ENCODE data around the gene TCP11L2. TPM values are rescaled to one million over a fixed set of nuclear protein-coding genes. Genes with fewer than 3 reads are reported as not detected.

TCP11L2 gene
- total and polyA plus RNA-seq, 12 donors = 4.9 to 168 (median 119) TPM

DNA sequence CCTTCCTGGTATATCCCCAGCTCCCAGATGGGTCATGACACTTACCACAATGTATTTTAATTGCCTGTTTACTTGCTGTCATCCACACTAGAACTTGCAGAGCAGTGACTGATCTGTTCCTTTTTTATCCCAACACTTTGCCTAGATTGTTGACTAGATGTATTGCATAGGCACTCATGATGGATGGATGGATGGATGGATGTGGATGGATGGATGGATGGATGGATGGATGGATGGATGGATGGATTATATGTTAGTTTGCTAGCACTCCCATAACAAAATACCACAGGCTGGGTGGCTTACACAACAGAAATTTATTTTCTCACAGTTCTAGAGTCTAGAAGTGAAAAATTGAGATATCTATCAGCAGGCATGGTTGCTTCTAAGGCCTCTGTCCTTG lies 46.0 kb upstream of the TCP11L2 start:
- DNase-seq (no peak), ATAC-seq (no peak)
- Histone ChIP-seq H3K4me1 (peaks cover 0 to 6% (median 0%) of the 10 kb centered on the region in 9 donors), H3K4me3 (no peak overlapping the region), H3K36me3 (no peaks in the 10 kb centered on the region), H3K9me3 (no peaks in the 10 kb centered on the region), H3K27ac (no peak overlapping the region), H3K27me3 (no peaks in the 10 kb centered on the region)
- TF ChIP-seq, protein P1, sequence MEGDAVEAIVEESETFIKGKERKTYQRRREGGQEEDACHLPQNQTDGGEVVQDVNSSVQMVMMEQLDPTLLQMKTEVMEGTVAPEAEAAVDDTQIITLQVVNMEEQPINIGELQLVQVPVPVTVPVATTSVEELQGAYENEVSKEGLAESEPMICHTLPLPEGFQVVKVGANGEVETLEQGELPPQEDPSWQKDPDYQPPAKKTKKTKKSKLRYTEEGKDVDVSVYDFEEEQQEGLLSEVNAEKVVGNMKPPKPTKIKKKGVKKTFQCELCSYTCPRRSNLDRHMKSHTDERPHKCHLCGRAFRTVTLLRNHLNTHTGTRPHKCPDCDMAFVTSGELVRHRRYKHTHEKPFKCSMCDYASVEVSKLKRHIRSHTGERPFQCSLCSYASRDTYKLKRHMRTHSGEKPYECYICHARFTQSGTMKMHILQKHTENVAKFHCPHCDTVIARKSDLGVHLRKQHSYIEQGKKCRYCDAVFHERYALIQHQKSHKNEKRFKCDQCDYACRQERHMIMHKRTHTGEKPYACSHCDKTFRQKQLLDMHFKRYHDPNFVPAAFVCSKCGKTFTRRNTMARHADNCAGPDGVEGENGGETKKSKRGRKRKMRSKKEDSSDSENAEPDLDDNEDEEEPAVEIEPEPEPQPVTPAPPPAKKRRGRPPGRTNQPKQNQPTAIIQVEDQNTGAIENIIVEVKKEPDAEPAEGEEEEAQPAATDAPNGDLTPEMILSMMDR (IDR thresholded peaks at IDR 0.05) = no peak
- intact Hi-C loops (cut with DNase I) = loop anchor here in 1 of 10 donors (1.0 kb wide), 1 partner anchor 42 kb away; no protein-coding TSS in a partner anchor

DNA sequence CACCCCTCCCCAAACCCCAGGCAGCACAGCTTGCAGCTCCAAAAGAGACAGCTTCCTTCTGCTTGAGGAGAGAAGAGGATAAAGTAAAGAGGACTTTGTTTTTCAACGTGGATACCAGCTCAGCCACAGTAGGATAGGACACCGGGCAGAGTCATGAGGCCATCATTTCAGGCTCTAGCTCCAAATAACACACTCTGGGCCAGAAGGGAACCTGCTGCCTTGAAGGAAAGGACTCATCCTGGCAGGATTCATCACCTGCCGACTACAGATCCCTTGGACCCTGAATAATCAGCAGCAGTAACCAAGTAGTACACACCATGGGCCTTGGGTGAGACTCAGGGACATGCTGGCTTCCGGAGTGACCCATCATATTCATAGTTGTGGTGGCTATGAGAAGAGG lies 44.3 kb upstream of the TCP11L2 start:
- Histone ChIP-seq H3K4me3 (no peak overlapping the region), H3K36me3 (no peaks in the 10 kb centered on the region), H3K4me1 (no peaks in the 10 kb centered on the region), H3K9me3 (no peaks in the 10 kb centered on the region), H3K27me3 (no peaks in the 10 kb centered on the region), H3K27ac (no peak overlapping the region)
- intact Hi-C loops (cut with DNase I) = no loop called here
- no peak for DNase-seq
- no peak for ATAC-seq
- TF ChIP-seq, protein P1 (IDR thresholded peaks at IDR 0.05) = no peak
- 76 to 81% methylated on average over 4 of the region's 4 CpGs for WGBS, 2 donors

DNA sequence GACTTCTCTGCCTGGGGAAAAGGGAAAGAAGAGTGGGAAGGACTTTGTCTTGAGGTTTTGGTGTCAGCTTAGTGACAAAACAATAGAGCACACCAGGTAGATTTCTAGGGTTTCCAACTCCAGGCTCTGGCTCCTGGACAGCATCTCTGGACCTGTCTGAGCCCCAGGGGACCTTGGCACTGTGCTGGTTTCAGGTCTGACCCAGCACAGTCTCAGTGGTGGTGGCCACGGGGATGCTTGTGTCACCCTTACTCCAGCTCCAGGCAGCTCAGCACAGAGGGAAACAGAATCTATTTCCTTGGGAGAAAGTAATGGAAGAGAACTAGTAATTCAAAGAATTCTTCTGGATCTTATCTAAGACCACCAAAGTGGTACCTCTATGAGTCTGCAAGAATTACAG lies 43.6 kb upstream of the TCP11L2 start:
- H3K27me3 ChIP-seq = no peaks in the 10 kb centered on the region
- intact Hi-C loops (cut with DNase I) = no loop called here
- H3K9me3 ChIP-seq = no peaks in the 10 kb centered on the region
- no peaks in the 10 kb centered on the region for H3K4me1 ChIP-seq
- no peak overlapping the region for H3K27ac ChIP-seq
- TF ChIP-seq, protein P1 (IDR thresholded peaks at IDR 0.05) = no peak
- DNase-seq = no peak
- no peak overlapping the region for H3K4me3 ChIP-seq
- ATAC-seq = no peak
- no peaks in the 10 kb centered on the region for H3K36me3 ChIP-seq
- 81 to 97% methylated on average over 1 of the region's 1 CpG for WGBS, 2 donors

DNA sequence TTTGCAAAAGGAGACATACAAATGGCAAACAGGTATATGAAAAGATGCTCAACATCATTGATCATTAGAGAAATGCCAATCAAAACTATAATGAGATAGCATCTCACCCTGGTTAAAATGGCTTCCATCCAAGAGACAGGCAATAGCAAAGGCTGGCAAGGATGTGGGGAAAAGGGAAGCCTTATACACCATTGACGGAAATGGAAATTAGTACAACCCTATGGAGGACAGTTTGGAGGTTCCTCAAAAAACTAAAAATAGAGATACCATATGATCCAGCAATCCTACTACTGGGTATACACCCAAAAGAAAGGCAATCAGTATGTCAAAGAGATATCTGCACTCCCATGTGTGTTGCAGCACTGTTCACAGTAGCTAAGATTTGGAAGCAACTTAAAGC lies 37.4 kb upstream of the TCP11L2 start:
- ATAC-seq = no peak
- H3K4me1 ChIP-seq = peaks cover 0 to 12% (median 0%) of the 10 kb centered on the region in 9 donors

More for the DNA sequence above, 37.4 kb upstream of the TCP11L2 start:
- TF ChIP-seq, protein P1 (IDR thresholded peaks at IDR 0.05) = no peak
- no peaks in the 10 kb centered on the region for H3K27me3 ChIP-seq
- no peak for DNase-seq
- WGBS, 2 donors = 89 to 93% methylated on average over 1 of the region's 1 CpG
- no peaks in the 10 kb centered on the region for H3K36me3 ChIP-seq
- no peaks in the 10 kb centered on the region for H3K9me3 ChIP-seq
- H3K4me3 ChIP-seq = no peak overlapping the region
- intact Hi-C loops (cut with DNase I) = no loop called here
- H3K27ac ChIP-seq = no peak overlapping the region

Data from heart right ventricle (tissue), 16 donors.